Measurements from ENCODE around the gene PSMD3.
"Not testable (repeated sequence)": the region's sequence is repeated elsewhere in the genome, so short reads cannot be mapped to it uniquely, and the experiment has no call there.

Gene PSMD3

DNA sequence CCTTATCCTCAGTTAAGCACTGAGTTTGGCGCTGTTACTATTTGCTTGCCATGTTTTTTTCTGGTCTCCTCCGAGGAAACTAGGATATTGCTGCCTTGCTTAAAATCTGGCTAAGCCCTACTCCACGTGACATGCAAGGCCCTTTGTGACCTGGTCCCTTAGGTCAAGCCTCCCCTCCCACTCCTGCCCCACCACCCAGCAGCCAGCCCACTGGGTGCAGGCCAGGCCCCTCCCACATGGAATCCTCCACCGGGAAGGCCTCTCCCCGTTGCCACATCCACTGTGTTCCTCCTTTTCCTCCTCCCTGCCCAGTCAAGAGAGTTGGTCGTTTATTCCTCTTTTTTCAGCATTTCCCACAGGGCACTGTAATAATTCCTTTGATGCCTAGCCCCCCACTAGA is 16.2 kb downstream of the PSMD3 start:
- no peak for DNase-seq (ENCODE audit: low read depth)

DNA sequence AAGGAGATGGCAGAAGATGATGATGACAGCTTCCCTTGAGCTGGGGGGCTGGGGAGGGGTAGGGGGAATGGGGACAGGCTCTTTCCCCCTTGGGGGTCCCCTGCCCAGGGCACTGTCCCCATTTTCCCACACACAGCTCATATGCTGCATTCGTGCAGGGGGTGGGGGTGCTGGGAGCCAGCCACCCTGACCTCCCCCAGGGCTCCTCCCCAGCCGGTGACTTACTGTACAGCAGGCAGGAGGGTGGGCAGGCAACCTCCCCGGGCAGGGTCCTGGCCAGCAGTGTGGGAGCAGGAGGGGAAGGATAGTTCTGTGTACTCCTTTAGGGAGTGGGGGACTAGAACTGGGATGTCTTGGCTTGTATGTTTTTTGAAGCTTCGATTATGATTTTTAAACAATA is 16.9 kb downstream of the PSMD3 start:
- no peak for DNase-seq (ENCODE audit: low read depth)

DNA sequence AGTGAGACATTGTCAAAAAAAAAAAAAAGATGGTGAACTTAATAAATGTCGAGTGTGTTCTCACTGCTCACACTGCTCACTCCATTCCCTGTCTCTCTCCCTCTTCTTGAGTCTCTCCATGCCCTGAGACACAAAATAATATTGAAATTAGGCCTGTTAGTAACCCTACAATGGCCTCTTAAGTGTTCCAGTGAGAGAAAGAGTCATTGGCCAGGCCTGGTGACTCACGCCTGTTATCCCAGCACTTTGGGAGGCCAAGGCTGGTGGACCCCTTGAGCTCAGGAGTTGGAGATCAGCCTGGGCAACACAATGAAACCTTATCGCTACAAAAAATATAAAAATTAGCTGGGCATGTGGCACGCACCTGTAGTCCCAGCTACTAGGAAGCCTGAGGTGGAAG is 18.5 kb downstream of the PSMD3 start:
- DNase-seq (ENCODE audit: low read depth): no peak

DNA sequence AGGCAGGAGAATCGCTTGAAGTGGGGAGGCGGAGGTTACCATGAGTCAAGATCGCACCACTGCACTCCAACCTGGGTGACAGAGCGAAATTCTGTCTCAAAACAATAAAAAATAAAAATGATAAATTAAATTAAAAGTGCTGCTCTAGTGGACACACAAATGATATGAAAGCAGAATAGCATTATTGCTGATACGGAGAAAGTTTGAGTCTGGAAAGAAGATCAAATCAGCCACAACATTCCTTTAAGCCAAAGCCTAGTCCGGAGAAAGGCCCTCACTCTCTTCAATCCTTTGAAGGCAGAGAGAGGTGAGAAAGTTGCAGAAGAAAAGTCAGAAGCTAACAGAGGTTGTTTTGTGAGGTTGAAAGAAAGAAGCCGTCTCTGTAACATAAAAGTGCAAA is 19.6 kb downstream of the PSMD3 start:
- DNase-seq (ENCODE audit: low read depth): no peak

DNA sequence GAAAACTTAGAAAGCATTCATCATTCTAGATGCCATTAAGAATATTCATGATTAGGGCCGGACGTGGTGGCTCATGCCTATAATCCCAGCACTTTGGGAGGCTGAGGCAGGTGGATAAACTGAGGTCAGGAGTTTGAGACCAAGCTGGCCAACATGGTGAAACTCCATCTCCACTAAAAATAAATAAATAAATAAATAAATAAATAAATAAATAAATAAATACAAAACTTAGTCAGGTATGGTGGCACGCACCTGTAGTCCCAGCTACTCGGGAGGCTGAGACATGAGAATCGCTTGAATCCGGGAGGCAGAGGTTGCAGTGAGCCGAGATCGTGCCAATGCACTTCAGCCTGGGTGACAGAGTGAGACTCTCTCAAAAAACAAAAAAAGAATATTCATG is 20.7 kb downstream of the PSMD3 start:
- DNase-seq (ENCODE audit: low read depth): not testable (repeated sequence)

DNA sequence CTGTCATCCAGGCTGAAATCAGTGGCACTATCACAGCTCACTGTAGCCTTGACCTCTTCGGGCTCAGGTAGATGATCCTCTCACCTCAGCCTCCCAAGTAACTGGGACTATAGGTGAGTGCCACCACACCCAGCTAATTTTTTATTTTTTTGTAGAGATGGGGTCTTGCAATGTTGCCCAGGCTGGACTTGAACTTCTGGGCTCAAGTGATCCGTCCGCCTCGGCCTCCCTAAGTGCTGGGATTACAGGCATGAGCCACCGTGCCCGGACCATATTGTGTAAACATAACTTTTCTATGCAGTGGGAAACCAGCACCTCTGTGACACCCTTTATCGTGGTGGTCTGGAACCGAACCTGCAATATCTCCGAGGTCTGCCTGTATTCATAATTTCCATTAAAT is 23.5 kb downstream of the PSMD3 start:
- DNase-seq (ENCODE audit: low read depth): no peak

DNA sequence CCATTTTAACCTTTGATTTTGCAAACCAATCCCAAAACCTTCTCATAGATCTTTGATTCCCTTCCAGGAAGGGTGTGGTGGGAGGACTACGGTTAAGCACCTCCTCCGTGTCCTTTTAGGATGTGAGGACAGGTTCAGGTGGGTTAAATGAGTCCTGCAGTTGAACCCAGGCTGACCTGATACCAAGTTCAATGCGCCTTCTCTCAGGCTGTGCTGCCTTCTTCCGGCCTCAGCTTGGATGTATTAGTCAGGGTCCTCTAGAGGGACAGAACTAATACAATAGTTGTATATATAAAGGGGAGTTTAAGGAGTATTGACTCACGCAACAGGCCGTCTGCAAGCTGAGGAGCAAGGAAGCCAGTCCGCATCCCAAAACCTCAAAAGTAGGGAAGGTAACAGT is 24.1 kb downstream of the PSMD3 start:
- DNase-seq (ENCODE audit: low read depth): no peak

DNA sequence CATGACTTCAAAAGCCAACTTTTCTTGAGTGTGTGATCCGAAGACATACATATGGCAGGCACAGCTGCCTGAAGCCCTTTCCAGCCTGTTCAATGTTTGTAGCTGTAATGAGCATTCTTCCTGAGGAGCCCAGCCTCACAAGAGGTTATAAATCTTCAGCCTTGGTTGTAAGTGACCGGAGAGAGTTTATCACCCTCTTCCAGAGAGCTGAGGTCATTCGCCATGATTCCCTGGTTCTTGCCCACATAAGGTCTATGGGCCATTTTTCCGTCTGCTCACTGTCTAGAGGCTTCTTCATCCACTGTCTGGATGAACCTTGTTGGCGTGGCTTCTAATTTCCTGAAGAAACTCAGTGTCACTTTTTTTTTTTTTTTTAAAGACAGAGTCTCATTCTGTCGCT is 24.9 kb downstream of the PSMD3 start:
- DNase-seq (ENCODE audit: low read depth): no peak

DNA sequence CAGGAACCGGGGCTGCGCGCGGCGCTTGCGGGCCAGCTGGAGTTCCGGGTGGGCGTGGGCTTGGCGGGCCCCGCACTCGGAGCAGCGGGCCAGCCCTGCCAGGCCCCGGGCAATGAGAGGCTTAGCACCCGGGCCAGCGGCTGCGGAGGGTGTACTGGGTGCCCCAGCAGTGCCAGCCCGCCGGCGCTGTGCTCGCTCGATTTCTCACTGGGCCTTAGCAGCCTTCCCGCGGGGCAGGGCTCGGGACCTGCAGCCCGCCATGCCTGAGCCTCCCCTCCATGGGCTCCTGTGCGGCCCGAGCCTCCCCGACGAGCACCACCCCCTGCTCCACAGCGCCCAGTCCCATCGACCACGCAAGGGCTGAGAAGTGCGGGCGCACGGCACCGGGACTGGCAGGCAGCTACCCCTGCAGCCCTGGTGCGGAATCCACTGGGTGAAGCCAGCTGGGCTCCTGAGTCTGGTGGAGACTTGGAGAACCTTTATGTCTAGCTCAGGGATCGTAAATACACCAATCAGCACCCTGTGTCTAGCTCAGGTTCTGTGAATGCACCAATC is 30.4 kb downstream of the PSMD3 start:
- not testable (repeated sequence) for DNase-seq (ENCODE audit: low read depth)

DNA sequence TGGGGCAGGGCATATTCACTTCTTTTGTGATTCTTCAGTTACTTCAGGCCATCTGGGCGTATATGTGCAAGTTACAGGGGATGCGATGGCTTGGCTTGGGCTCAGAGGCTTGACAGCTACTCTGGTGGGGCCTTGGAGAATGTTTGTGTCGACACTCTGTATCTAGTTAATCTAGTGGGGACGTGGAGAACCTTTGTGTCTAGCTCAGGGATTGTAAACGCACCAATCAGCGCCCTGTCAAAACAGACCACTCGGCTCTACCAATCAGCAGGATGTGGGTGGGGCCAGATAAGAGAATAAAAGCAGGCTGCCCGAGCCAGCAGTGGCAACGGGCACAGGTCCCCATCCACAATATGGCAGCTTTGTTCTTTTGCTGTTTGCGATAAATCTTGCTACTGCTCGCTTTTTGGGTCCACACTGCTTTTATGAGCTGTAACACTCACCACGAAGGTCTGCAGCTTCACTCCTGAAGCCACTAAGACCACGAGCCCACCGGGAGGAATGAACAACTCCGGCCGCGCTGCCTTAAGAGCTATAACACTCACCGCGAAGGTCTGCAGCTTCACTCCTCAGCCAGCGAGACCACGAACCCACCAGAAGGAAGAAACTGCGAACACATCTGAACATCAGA is 31.5 kb downstream of the PSMD3 start:
- DNase-seq (ENCODE audit: low read depth): not testable (repeated sequence)

DNA sequence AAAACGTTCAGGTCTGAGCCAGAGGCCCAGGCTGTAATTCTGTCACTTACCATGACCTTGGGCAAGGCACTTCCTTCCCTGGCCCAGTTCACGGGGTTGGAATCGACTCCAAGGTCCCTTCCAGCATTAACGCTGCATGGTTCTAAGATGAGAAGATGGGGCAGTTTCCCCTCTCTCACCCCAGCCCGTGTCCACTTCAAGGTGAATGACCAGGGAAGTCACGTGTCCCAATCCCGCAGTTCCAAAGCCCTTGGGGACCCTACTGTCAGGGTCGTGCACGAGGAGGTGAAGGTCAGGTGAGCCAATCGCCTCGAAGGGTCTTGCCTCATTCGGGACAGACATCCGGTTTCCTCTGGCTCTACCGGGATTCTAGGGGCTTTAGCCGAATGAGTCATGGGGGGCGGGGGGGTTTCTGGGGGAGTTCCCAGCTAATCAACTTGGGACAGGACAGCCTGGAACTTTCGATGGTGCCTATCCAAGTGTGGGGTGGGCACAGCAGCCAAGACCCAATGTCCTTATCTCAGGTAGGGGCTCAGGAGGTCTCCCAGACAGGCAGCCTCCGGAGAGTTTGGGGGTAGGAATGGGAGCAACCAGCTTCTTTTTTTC is 33.9 kb downstream of the PSMD3 start:
- DNase-seq (ENCODE audit: low read depth): no peak

DNA sequence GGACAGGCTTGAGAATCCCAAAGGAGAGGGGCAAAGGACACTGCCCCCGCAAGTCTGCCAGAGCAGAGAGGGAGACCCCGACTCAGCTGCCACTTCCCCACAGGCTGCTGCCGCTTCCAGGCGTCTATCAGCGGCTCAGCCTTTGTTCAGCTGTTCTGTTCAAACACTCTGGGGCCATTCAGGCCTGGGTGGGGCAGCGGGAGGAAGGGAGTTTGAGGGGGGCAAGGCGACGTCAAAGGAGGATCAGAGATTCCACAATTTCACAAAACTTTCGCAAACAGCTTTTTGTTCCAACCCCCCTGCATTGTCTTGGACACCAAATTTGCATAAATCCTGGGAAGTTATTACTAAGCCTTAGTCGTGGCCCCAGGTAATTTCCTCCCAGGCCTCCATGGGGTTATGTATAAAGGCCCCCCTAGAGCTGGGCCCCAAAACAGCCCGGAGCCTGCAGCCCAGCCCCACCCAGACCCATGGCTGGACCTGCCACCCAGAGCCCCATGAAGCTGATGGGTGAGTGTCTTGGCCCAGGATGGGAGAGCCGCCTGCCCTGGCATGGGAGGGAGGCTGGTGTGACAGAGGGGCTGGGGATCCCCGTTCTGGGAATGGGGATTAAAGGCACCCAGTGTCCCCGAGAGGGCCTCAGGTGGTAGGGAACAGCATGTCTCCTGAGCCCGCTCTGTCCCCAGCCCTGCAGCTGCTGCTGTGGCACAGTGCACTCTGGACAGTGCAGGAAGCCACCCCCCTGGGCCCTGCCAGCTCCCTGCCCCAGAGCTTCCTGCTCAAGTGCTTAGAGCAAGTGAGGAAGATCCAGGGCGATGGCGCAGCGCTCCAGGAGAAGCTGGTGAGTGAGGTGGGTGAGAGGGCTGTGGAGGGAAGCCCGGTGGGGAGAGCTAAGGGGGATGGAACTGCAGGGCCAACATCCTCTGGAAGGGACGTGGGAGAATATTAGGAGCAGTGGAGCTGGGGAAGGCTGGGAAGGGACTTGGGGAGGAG is 34.7 kb downstream of the PSMD3 start, which contains the start of gene CSF3:
TSS of gene CSF3 (plus strand) at position 436 of the 993 bp plus-strand sequence. CDS start at position 471, 35 bp downstream.
- DNase-seq (ENCODE audit: low read depth): no peak

DNA sequence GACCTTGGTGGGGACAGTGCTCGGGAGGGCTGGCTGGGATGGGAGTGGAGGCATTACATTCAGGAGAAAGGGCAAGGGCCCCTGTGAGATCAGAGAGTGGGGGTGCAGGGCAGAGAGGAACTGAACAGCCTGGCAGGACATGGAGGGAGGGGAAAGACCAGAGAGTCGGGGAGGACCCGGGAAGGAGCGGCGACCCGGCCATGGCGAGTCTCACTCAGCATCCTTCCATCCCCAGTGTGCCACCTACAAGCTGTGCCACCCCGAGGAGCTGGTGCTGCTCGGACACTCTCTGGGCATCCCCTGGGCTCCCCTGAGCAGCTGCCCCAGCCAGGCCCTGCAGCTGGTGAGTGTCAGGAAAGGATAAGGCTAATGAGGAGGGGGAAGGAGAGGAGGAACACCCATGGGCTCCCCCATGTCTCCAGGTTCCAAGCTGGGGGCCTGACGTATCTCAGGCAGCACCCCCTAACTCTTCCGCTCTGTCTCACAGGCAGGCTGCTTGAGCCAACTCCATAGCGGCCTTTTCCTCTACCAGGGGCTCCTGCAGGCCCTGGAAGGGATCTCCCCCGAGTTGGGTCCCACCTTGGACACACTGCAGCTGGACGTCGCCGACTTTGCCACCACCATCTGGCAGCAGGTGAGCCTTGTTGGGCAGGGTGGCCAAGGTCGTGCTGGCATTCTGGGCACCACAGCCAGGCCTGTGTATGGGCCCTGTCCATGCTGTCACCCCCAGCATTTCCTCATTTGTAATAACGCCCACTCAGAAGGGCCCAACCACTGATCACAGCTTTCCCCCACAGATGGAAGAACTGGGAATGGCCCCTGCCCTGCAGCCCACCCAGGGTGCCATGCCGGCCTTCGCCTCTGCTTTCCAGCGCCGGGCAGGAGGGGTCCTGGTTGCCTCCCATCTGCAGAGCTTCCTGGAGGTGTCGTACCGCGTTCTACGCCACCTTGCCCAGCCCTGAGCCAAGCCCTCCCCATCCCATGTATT is 35.7 kb downstream of the PSMD3 start:
- DNase-seq (ENCODE audit: low read depth): no peak

DNA sequence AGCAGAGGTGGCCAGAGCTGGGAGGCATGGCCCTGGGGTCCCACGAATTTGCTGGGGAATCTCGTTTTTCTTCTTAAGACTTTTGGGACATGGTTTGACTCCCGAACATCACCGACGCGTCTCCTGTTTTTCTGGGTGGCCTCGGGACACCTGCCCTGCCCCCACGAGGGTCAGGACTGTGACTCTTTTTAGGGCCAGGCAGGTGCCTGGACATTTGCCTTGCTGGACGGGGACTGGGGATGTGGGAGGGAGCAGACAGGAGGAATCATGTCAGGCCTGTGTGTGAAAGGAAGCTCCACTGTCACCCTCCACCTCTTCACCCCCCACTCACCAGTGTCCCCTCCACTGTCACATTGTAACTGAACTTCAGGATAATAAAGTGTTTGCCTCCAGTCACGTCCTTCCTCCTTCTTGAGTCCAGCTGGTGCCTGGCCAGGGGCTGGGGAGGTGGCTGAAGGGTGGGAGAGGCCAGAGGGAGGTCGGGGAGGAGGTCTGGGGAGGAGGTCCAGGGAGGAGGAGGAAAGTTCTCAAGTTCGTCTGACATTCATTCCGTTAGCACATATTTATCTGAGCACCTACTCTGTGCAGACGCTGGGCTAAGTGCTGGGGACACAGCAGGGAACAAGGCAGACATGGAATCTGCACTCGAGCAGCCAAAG is 36.9 kb downstream of the PSMD3 start:
- DNase-seq (ENCODE audit: low read depth): no peak

DNA sequence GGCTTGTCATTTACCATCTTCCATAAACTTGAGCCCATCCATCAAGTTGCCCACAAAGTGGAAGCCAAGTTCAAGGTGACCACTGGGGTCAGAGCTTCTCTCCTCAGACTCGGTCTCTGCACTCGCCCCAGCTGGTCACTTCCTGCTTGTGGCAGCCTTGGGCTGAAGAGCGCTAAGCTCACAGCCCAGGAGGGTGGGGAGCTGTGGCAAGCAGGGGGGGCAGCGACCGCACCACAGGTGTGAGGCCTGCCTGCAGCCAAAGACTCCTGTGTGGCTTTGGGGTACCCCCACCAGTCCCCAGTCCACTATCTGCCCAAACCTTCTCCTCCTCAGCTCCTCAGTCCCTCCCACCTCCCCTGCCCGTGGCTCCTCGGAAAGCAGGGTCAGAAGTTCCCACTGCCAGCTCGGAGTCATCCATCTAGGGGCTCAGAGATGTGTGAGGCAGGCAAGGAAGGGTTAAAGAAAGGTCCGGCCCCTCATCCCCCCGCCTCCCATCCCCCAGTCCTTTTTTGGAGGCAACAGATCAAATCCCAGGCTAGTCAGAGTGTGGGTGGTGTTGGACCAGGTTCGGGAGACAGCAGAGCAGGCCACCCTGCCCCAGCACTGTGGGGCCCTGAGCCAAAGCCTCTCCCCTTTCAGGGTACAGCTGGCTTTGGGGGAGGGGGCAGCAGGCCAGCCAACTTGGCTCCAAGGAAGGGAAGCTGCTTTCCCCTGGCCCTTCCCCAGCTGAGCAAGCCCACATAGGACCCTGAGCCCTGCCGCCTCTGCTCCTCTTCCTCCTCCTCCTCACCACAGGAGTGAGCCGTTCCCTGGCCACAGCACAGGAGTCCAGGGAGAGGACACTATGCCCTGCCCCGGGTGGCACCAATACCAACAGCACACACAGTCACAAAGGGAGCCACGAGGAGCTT is 37.9 kb downstream of the PSMD3 start:
- no peak for DNase-seq (ENCODE audit: low read depth)

DNA sequence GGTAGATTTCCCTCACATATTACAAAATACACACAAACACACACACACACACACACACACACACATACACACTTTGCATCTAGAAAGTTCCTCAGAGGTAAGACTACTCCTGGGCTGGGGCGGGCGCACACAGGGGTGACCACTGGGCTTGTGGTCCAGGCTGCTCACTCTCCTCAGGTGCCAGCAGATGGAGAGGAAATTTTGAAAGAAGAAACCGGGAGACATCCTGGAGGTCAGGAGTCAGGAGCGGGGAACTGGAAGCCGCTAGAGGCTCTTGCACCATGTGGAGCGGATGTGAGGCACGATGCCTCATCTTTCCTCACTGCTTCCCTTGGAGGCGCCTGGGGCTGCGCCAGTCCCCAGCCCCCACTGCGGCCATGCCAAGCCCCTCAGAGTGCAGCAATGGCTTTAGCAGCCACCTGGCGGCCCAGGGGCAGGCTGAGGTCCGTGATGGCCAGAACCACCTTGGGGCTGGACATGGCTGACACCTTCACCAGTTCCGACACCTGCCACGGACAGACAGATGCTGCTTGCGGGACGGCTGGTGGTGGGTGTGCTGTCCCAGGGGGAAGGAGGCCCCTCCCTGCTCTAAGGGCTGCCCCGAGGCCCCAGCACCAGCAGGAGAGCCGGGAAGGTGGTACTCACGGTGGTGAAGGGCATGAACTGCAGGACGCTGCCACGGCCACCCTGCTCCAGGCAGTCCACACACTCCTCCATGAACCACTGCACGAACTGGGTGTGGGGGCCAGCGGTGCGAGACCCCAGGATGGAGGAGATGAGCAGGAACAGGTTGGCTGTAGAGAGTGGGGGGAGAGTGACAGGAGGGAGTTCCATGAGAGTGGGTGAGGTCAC is 38.8 kb downstream of the PSMD3 start:
- DNase-seq (ENCODE audit: low read depth): peak; percentile 88

DNA sequence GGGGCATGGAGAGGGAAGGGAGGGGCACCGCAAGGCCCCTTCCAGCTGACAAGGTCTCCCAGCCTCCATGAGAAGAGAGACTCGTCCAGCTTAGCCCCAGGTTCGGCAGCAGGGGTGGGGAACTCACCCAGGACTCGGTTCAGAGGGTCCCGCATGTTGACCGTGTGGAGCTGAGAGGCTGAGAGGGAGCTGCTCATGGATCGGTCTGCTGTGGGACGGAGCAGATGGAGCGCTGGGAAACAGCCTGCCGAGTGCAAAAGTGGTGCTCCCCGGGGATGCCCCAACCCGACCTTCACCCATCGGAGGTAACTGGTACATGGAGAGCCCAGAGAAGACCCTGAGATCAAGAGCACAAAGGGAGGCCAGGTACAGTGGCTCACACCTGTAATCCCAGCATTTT is 39.5 kb downstream of the PSMD3 start:
- DNase-seq (ENCODE audit: low read depth): no peak

DNA sequence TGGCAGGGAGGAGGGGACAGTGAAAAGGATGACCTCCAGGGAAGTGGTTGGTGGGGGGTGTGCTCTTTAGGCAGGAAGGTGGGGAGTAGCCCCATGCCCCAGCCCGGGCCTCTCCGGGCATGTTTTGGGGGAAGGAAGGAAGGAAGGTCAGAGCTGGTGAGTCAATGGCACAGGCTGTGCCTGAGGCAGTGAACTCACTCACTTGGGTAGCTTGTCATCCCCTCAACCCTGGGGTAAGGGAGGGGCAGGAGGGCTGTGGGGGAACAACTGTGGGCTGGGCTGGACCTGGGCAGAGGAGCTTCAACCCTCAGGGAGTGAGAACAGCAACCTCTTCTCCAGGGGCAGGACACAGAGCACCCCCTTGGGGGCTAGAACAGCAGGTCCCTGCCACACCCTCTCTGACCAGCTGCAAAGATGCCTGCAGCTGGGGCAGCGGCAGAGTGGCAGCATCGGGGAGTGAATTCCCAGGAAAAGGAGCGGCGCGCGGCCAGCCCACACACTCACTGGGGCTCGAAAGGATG is 40.9 kb downstream of the PSMD3 start:
- DNase-seq (ENCODE audit: low read depth): peak; percentile 88
